Ascending aorta (tissue), 2 donors: ENCODE measurements around the gene TEX13B. TPM values are rescaled to one million over a fixed set of nuclear protein-coding genes. Genes with fewer than 3 reads are reported as not detected.

Experiments used
- DNase-seq, 2 donors: peaks; one replicate each; pipeline ENCODE4 v3.0.0-alpha.2; 2019; ENCODE audit warnings: low spot score in 2 of 2
- H3K27ac ChIP-seq, 2 donors: fragments of 200-600 bp; sonication (generic); one replicate each; pipeline ENCODE4 v1.5.1; 2016 to 2017; ENCODE audit warnings: mild to moderate bottlenecking in 1 of 2
- H3K27me3 ChIP-seq: fragments of 200-600 bp; sonication (generic); one replicate; pipeline ENCODE4 v1.5.1; 2017
- H3K36me3 ChIP-seq, 2 donors: fragments of 200-600 bp; sonication (generic); one replicate each; pipeline ENCODE4 v1.5.1; 2016
- H3K4me1 ChIP-seq, 2 donors: fragments of 200-600 bp; sonication (generic); one replicate each; pipeline ENCODE4 v1.5.1; 2016 to 2017; ENCODE audit warnings: mild to moderate bottlenecking in 1 of 2
- H3K4me3 ChIP-seq, 2 donors: fragments of 200-600 bp; sonication (generic); one replicate each; pipeline ENCODE4 v1.5.1; 2016 to 2017; ENCODE audit warnings: mild to moderate bottlenecking in 1 of 2
- H3K9me3 ChIP-seq, 2 donors: fragments of 200-600 bp; sonication (generic); one replicate each; pipeline ENCODE4 v1.5.1; 2016
- CTCF ChIP-seq, 3 experiments: fragments of 200-600 bp in 2 of 3; fragments of 450-650 bp in 1 of 3; sonication (generic) in 2 of 3; IDR thresholded peaks; one replicate each; pipeline ENCODE4 v1.5.1; 2016 to 2019; ENCODE audit warnings: antibody characterized with exemption in 3 of 3, mild to moderate bottlenecking in 1 of 3, moderate library complexity in 1 of 3
- intact Hi-C: fragments of 100-400 bp; cut with DNase I; formaldehyde crosslinking; loops from one replicate; pipeline ENCODE4 v1.15.1; 2023
- total RNA-seq: library from RNA; depleted of rRNA; stranded (reverse); fragments of >200 nt; gene quantifications from one replicate; pipeline ENCODE4 v1.1.0, GENCODE V29; 2016

TEX13B gene
- not detected for total RNA-seq

- H3K4me3 ChIP-seq: no peak within 1 kb of the TSS
- DNase-seq: no peak
- H3K27me3 ChIP-seq: no peaks in the 10 kb centered on the region
- H3K27ac ChIP-seq: no peak within 1 kb of the TSS
- H3K4me1 ChIP-seq: no peaks in the 10 kb centered on the region
- TF ChIP-seq CTCF (IDR thresholded peaks at IDR 0.05): no peak
- H3K36me3 ChIP-seq: no peaks in the 10 kb centered on the region
- intact Hi-C loops: no loop called here
- peaks cover 0 to 3% of the 10 kb centered on the region in 2 donors for H3K9me3 ChIP-seq
Observed at GRCh38 chrX:107982356-107982755, at the start of gene TEX13B. Gene TEX13B, minus strand, starts transcription at chrX:107982370. Its CDS starts 243 bp downstream, at chrX:107982127.

GRCh38 chrX:108029928-108030711 is 48.0 kb upstream of the TEX13B start:
- no peak for DNase-seq
- no peak overlapping the region for H3K27ac ChIP-seq
- H3K27me3 ChIP-seq: no peaks in the 10 kb centered on the region
- TF ChIP-seq CTCF (IDR thresholded peaks at IDR 0.05): no peak
- H3K4me1 ChIP-seq: no peaks in the 10 kb centered on the region
- no peaks in the 10 kb centered on the region for H3K36me3 ChIP-seq
- H3K4me3 ChIP-seq: no peak overlapping the region
- intact Hi-C loops: no loop called here
- H3K9me3 ChIP-seq: no peaks in the 10 kb centered on the region

DNA sequence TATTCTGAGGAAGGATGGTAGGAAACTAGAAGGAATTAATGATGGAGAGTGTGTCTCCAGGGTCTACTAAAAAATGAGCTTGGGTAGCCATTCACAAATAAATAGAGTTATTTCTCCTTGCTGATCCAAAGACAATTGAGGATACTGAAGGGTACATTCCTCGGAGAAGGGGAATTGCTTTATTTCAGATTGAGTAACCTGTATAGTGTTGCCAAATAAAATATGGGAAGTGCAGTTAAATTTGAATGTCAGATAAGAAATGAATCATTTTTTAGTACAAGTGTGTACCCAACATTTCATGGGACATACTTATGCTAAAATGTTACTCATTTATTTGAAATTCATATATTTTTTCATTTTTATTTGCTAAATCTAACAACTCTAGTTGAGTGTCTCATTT is 46.7 kb upstream of the TEX13B start:
- H3K27me3 ChIP-seq: no peaks in the 10 kb centered on the region
- H3K9me3 ChIP-seq: no peaks in the 10 kb centered on the region
- H3K4me3 ChIP-seq: no peak overlapping the region
- intact Hi-C loops: no loop called here
- no peaks in the 10 kb centered on the region for H3K4me1 ChIP-seq
- DNase-seq: no peak
- no peaks in the 10 kb centered on the region for H3K36me3 ChIP-seq
- TF ChIP-seq CTCF (IDR thresholded peaks at IDR 0.05): no peak
- no peak overlapping the region for H3K27ac ChIP-seq

GRCh38 chrX:108025954-108026600 is 43.9 kb upstream of the TEX13B start:
- Histone ChIP-seq H3K27me3 (no peaks in the 10 kb centered on the region), H3K4me1 (no peaks in the 10 kb centered on the region), H3K27ac (no peak overlapping the region), H3K36me3 (no peaks in the 10 kb centered on the region), H3K9me3 (no peaks in the 10 kb centered on the region), H3K4me3 (no peak overlapping the region)
- intact Hi-C loops: no loop called here
- no peak for DNase-seq
- no peak for TF ChIP-seq CTCF (IDR thresholded peaks at IDR 0.05)

DNA sequence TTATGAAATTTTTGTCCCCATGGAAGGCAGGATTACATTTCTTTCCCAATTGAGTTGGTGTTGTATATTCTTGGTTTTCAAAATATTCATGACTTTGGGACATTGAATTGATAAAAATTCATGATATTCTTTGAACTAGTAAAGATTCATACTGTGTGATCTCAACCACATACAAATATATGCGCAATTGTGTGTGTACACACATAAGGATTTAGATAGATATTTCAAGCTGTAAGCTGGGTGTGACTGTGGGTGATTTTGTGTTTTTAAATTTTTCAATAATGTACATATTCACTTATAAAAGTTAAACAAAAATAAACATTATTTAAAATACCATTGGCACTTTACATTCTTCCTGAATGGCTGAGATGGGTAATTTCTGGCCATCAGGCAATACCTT is 43.2 kb upstream of the TEX13B start:
- intact Hi-C loops: no loop called here
- Histone ChIP-seq H3K27ac (no peak overlapping the region), H3K9me3 (no peaks in the 10 kb centered on the region), H3K36me3 (no peaks in the 10 kb centered on the region), H3K4me1 (no peaks in the 10 kb centered on the region), H3K27me3 (no peaks in the 10 kb centered on the region), H3K4me3 (no peak overlapping the region)
- no peak for DNase-seq
- TF ChIP-seq CTCF (IDR thresholded peaks at IDR 0.05): no peak
